ENCODE results near the gene NOTO.

Gene NOTO

DNA sequence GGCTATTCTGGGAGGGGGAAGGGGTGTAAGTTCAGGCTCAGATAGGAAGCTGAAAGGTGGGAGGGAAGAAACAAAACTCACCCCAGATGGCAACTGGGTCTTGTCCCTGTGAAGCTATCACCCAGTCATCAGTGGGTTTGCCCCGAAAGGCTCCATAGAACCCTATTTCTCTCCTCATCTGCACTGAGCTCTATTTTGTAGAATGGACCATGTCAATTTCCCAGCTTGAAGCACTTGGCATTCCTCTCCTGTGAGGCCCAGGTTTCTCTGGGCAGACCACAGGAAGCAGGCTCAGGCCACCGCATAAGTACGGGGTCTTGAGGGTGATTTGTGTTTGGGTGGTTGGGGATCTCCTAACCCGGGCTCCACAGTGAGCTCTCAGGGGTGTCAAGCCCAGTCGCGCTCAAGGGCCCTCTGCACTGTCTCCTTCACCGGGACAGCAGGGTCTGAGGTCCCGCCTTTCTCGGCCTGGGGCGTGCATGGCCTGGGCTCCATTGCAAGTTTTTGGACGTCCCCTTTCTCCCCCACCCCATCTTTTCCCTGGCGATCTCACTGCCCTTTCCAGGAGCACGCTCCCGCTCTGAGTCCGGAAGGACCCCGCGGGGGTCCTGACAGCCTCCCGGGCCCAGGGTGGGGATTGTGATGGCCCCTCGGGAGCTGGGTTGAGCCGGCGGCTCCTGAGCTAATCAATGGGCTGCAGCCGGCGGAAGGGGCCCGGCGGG, 27.3 kb upstream of the NOTO start:
- TF ChIP-seq CTCF (IDR thresholded peaks at IDR 0.05) = no peak

- TF ChIP-seq CTCF (IDR thresholded peaks at IDR 0.05) = no peak
Measured at GRCh38 chr2:73175663-73176204, 26.6 kb upstream of the NOTO start.

DNA sequence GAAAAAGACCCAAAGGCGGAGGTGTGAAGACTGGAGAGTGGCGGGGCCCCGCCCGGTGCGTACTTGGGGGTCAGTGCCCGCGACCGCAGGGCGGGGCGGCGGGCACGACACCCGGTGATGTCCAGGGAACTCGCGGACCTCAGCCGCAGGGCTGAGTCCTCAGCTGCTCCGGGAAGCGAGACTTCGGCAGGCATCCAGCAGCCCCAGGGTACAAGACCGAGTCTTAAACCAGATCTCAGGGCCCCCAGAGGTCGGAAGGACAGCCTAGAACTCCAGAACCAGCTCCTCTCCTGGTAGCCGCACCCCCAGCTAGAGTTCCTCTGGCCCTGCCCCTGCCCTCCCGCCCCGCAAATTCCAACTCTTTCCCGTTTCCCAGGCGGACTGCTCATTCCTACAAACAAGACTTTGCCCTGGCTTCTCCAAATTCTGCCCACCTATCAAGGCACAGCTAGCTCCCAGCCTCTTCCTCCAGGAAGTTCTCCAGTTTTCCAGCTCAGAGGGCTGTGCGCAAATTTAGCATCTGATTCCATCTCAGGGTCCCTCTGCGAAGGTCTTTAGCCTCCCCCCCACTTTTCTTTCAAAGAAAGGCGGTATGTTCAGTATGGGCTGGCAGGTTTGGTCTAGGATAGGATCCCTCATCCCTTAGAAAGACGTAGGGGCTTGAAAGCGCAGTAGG, 26.0 kb upstream of the NOTO start:
- no peak for TF ChIP-seq CTCF (IDR thresholded peaks at IDR 0.05)

- peak; percentile 85 for TF ChIP-seq CTCF (IDR thresholded peaks at IDR 0.05)
Measured at GRCh38 chr2:73176881-73177644, 25.3 kb upstream of the NOTO start.

GRCh38 chr2:73177645-73178255, 24.6 kb upstream of the NOTO start:
- 0 out of 2 replicates have a peak, but pooled peaks have one; percentile 14 for TF ChIP-seq CTCF (IDR thresholded peaks at IDR 0.05)

- TF ChIP-seq CTCF (IDR thresholded peaks at IDR 0.05) = no peak
Measured at GRCh38 chr2:73185965-73186364, 16.4 kb upstream of the NOTO start.

GRCh38 chr2:73187549-73187948, 14.8 kb upstream of the NOTO start:
- no peak for TF ChIP-seq CTCF (IDR thresholded peaks at IDR 0.05)

Measured in LNCAP (cell line).